OCI-LY3 (cell line): Measurements from ENCODE around the gene NCOA4.
"Not testable (repeated sequence)": the region's sequence is repeated elsewhere in the genome, so short reads cannot be mapped to it uniquely, and the experiment has no call there.

Experiments used
- H2AFZ ChIP-seq: fragments of 200-600, 300-600 bp; shearing (Covaris generic); 2 replicates; pipeline ENCODE4 v1.6.0; 2014; ENCODE audit warnings: antibody characterized with exemption, low read depth, low read length
- H3K27ac ChIP-seq: fragments of 200-600, 300-600 bp; sonication (generic); 2 replicates; pipeline ENCODE4 v1.5.1; 2014; ENCODE audit warnings: mild to moderate bottlenecking, low read length, moderate library complexity, mixed read lengths
- H3K27me3 ChIP-seq: fragments of 200-600, 300-600 bp; sonication (generic); 2 replicates; pipeline ENCODE4 v1.6.1; 2014; ENCODE audit warnings: low read depth, low read length, mixed read lengths
- H3K36me3 ChIP-seq: fragments of 200-600, 300-600 bp; sonication (generic); replicated peaks from 2 replicates; pipeline ENCODE3; 2014; ENCODE audit warnings: low read depth, low read length, mixed read lengths
- H3K4me1 ChIP-seq: fragments of 300-600, 200-600 bp; sonication (generic); 2 replicates; pipeline ENCODE4 v1.6.1; 2014; ENCODE audit warnings: low read length, mixed read lengths
- H3K4me2 ChIP-seq: fragments of 200-600, 300-600 bp; sonication (generic); 2 replicates; pipeline ENCODE4 v1.6.1; 2014; ENCODE audit warnings: low read length, mixed read lengths
- H3K4me3 ChIP-seq: fragments of 300-600, 200-600 bp; sonication (generic); 2 replicates; pipeline ENCODE4 v1.5.1; 2014; ENCODE audit warnings: antibody characterized with exemption, mild to moderate bottlenecking, low read length, moderate library complexity
- H3K79me2 ChIP-seq: fragments of 300-600, 200-600 bp; shearing (Covaris generic); 2 replicates; pipeline ENCODE4 v1.6.1; 2014; ENCODE audit warnings: mild to moderate bottlenecking, low read length, mixed read lengths
- H3K9ac ChIP-seq: fragments of 300-600, 200-600 bp; shearing (Covaris generic); 2 replicates; pipeline ENCODE4 v1.6.0; 2014; ENCODE audit warnings: mild to moderate bottlenecking, low read length, moderate library complexity
- H3K9me3 ChIP-seq: fragments of 200-600, 300-600 bp; shearing (Covaris generic); 2 replicates; pipeline ENCODE4 v1.6.1; 2014; ENCODE audit warnings: low read length, mixed read lengths; ENCODE audit not compliant: insufficient read depth
- H4K20me1 ChIP-seq: fragments of 200-600, 300-600 bp; sonication (generic); 2 replicates; pipeline ENCODE4 v1.6.1; 2016; ENCODE audit warnings: low read length, mixed read lengths; ENCODE audit not compliant: insufficient read depth
- CTCF ChIP-seq: fragments of 200-600, 300-600 bp; sonication (generic); IDR thresholded peaks from 2 replicates; pipeline ENCODE4 v1.5.1; 2014; ENCODE audit warnings: antibody characterized with exemption, low read length, low read depth
- EZH2phosphoT487 ChIP-seq: fragments of 200-600 bp; shearing (Covaris generic); IDR thresholded peaks from 2 replicates; pipeline ENCODE4 v1.6.1; 2018; ENCODE audit warnings: antibody characterized with exemption, mixed run types, low read depth

NCOA4 gene

GRCh38 chr10:46000538-46000937 lies 29.9 kb downstream of the NCOA4 start:
- H3K27ac ChIP-seq: no peak overlapping the region
- H3K9me3 ChIP-seq: no peaks in the 10 kb centered on the region
- H3K9ac ChIP-seq: no peak overlapping the region
- H3K4me2 ChIP-seq: no peak overlapping the region
- peaks cover 11% of the 10 kb centered on the region for H3K36me3 ChIP-seq
- 0 out of 2 replicates have a peak, but pooled peaks cover 4% of the 10 kb centered on the region for H3K79me2 ChIP-seq
- H3K4me3 ChIP-seq: no peak overlapping the region
- H2AFZ ChIP-seq: no peak overlapping the region
- no peaks in the 10 kb centered on the region for H3K27me3 ChIP-seq
- no peaks in the 10 kb centered on the region for H4K20me1 ChIP-seq
- no peak for TF ChIP-seq CTCF
- TF ChIP-seq EZH2phosphoT487: no peak
- no peaks in the 10 kb centered on the region for H3K4me1 ChIP-seq

GRCh38 chr10:45999955-46000354 lies 30.5 kb downstream of the NCOA4 start:
- not testable (repeated sequence) for H3K9me3 ChIP-seq, H3K4me2 ChIP-seq, H3K79me2 ChIP-seq, H3K4me3 ChIP-seq, H3K27ac ChIP-seq, H2AFZ ChIP-seq, H3K36me3 ChIP-seq, H3K9ac ChIP-seq, H4K20me1 ChIP-seq, H3K27me3 ChIP-seq, H3K4me1 ChIP-seq

GRCh38 chr10:45997994-45998763 lies 32.2 kb downstream of the NCOA4 start:
- no peak overlapping the region for H3K9ac ChIP-seq
- H4K20me1 ChIP-seq: no peaks in the 10 kb centered on the region
- H3K9me3 ChIP-seq: no peaks in the 10 kb centered on the region
- no peaks in the 10 kb centered on the region for H3K4me1 ChIP-seq
- H3K79me2 ChIP-seq: 0 out of 2 replicates have a peak, but pooled peaks cover 4% of the 10 kb centered on the region
- peaks cover 10% of the 10 kb centered on the region for H3K36me3 ChIP-seq
- TF ChIP-seq EZH2phosphoT487: no peak
- TF ChIP-seq CTCF: no peak
- no peak overlapping the region for H3K27ac ChIP-seq
- H3K27me3 ChIP-seq: no peaks in the 10 kb centered on the region
- H3K4me3 ChIP-seq: no peak overlapping the region
- no peak overlapping the region for H2AFZ ChIP-seq
- H3K4me2 ChIP-seq: no peak overlapping the region

- Histone ChIP-seq H4K20me1 (no peaks in the 10 kb centered on the region), H3K9ac (no peak overlapping the region), H3K9me3 (no peaks in the 10 kb centered on the region), H3K27me3 (no peaks in the 10 kb centered on the region), H3K79me2 (0 out of 2 replicates have a peak, but pooled peaks cover 4% of the 10 kb centered on the region), H3K36me3 (peaks cover 10% of the 10 kb centered on the region), H3K4me2 (no peak overlapping the region), H3K4me3 (no peak overlapping the region), H3K27ac (no peak overlapping the region), H3K4me1 (no peaks in the 10 kb centered on the region), H2AFZ (no peak overlapping the region)
- TF ChIP-seq EZH2phosphoT487 (no peak), CTCF (no peak)
These were observed 32.9 kb downstream of the NCOA4 start for GRCh38 chr10:45997557-45997956.

GRCh38 chr10:45985590-45985989 lies 44.8 kb downstream of the NCOA4 start:
- H3K27ac ChIP-seq, H3K4me2 ChIP-seq, H3K9me3 ChIP-seq, H3K27me3 ChIP-seq, H4K20me1 ChIP-seq, H3K36me3 ChIP-seq, H3K4me1 ChIP-seq, H3K4me3 ChIP-seq, H3K9ac ChIP-seq, H3K79me2 ChIP-seq, H2AFZ ChIP-seq: not testable (repeated sequence)

GRCh38 chr10:45984473-45984872 lies 46.0 kb downstream of the NCOA4 start:
- not testable (repeated sequence) for H3K9me3 ChIP-seq, H4K20me1 ChIP-seq, H3K27ac ChIP-seq, H3K4me1 ChIP-seq, H3K9ac ChIP-seq, H3K27me3 ChIP-seq, H3K79me2 ChIP-seq, H3K4me3 ChIP-seq, H3K4me2 ChIP-seq, H2AFZ ChIP-seq, H3K36me3 ChIP-seq
